WTC11 (cell line): ENCODE measurements around the gene PPP1R15B.

Experiments
- CREB1 ChIP-seq: sonication (generic); formaldehyde crosslinking; IDR thresholded peaks from 2 replicates; pipeline ENCODE4 v1.8.0; 2023; ENCODE audit warnings: mild to moderate bottlenecking, missing genetic modification reagents
- CREM ChIP-seq: sonication (generic); formaldehyde crosslinking; IDR thresholded peaks from 2 replicates; pipeline ENCODE4 v1.8.1; 2022; ENCODE audit warnings: mild to moderate bottlenecking, missing genetic modification reagents, moderate library complexity
- JUN ChIP-seq: sonication (generic); formaldehyde crosslinking; IDR thresholded peaks from 2 replicates; pipeline ENCODE4 v1.8.0; 2023; ENCODE audit warnings: mild to moderate bottlenecking, missing genetic modification reagents
- NR2C2 ChIP-seq: sonication (generic); formaldehyde crosslinking; IDR thresholded peaks from 2 replicates; pipeline ENCODE4 v1.8.0; 2022; ENCODE audit warnings: mild to moderate bottlenecking, missing genetic modification reagents
- SP1 ChIP-seq: sonication (generic); formaldehyde crosslinking; conservative IDR thresholded peaks from 2 replicates; pipeline ENCODE4 v1.8.1; 2022; ENCODE audit warnings: missing genetic modification reagents
- TP53 ChIP-seq: sonication (generic); formaldehyde crosslinking; IDR thresholded peaks from 2 replicates; pipeline ENCODE4 v1.8.1; 2023; ENCODE audit warnings: mild to moderate bottlenecking, missing genetic modification reagents
- ZNF263 ChIP-seq: sonication (generic); formaldehyde crosslinking; IDR thresholded peaks from 2 replicates; pipeline ENCODE4 v1.8.1; 2022; ENCODE audit warnings: low read depth, mild to moderate bottlenecking, moderate library complexity, missing genetic modification reagents
- ZNF317 ChIP-seq: sonication (generic); formaldehyde crosslinking; IDR thresholded peaks from 2 replicates; pipeline ENCODE4 v1.8.1; 2023; ENCODE audit warnings: low read depth, mild to moderate bottlenecking, moderate library complexity, missing genetic modification reagents, borderline replicate concordance
- TF ChIP-seq, protein P1 (sequence below): fragments of 200-600 bp; IDR thresholded peaks from 2 replicates; pipeline ENCODE4 v1.8.0; 2022; ENCODE audit warnings: antibody characterized with exemption
- TF ChIP-seq, protein P2 (sequence below): sonication (generic); formaldehyde crosslinking; IDR thresholded peaks from 2 replicates; pipeline ENCODE4 v1.8.0; 2022; ENCODE audit warnings: mild to moderate bottlenecking, missing genetic modification reagents
- TF ChIP-seq, protein P3 (sequence below): sonication (generic); formaldehyde crosslinking; IDR thresholded peaks from 2 replicates; pipeline ENCODE4 v1.8.0; 2022; ENCODE audit warnings: mild to moderate bottlenecking, missing genetic modification reagents
- TF ChIP-seq, protein P4 (sequence below): sonication (generic); formaldehyde crosslinking; IDR thresholded peaks from 2 replicates; pipeline ENCODE4 v1.8.1; 2023; ENCODE audit warnings: mild to moderate bottlenecking, missing genetic modification reagents, moderate library complexity

DNA sequence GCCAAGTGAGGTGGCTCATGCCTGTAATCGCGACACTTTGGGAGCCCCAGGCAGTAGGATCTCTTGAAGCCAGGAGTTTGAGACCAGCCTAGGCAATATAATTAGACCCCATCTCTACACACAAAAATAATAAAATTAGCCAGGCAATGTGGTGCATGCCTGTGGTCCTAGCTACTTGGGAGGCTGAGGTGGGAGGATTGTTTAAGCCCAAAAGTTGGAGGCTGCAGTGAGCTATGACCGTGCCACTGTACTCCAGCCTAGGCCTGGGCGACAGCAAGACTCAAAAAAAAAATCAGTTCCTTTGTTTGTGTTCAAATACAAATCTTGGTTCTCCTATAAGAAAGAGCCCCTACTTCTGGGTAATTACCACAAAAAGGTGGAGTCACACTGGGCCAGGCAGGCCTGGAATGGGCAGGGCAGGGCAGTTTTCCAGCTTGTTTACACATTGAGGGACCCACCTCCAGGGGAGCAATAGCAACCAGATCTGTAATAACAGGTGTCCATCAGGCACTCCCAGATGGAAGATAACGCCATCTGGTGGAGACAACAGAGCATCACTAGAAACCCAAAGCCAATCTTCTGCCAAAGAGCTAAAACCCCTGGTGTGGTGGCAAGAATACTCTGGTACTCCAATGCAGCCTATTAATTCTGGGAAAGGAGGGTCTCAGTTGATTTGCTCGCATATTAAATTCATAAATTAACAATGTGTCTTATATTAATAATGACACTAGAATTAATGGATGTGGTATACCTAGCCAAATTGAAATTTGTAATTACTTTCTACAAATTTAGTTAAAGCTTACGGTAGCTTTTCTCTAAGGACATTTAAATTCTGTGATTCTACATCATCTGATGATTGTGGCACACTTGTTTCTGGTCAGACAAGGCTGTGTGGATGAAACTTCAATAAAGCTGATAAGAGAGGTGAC, 13.2 kb downstream of the PPP1R15B start:
- TF ChIP-seq, protein P1, sequence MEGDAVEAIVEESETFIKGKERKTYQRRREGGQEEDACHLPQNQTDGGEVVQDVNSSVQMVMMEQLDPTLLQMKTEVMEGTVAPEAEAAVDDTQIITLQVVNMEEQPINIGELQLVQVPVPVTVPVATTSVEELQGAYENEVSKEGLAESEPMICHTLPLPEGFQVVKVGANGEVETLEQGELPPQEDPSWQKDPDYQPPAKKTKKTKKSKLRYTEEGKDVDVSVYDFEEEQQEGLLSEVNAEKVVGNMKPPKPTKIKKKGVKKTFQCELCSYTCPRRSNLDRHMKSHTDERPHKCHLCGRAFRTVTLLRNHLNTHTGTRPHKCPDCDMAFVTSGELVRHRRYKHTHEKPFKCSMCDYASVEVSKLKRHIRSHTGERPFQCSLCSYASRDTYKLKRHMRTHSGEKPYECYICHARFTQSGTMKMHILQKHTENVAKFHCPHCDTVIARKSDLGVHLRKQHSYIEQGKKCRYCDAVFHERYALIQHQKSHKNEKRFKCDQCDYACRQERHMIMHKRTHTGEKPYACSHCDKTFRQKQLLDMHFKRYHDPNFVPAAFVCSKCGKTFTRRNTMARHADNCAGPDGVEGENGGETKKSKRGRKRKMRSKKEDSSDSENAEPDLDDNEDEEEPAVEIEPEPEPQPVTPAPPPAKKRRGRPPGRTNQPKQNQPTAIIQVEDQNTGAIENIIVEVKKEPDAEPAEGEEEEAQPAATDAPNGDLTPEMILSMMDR, result peak; percentile 72
- TF ChIP-seq, protein P2, sequence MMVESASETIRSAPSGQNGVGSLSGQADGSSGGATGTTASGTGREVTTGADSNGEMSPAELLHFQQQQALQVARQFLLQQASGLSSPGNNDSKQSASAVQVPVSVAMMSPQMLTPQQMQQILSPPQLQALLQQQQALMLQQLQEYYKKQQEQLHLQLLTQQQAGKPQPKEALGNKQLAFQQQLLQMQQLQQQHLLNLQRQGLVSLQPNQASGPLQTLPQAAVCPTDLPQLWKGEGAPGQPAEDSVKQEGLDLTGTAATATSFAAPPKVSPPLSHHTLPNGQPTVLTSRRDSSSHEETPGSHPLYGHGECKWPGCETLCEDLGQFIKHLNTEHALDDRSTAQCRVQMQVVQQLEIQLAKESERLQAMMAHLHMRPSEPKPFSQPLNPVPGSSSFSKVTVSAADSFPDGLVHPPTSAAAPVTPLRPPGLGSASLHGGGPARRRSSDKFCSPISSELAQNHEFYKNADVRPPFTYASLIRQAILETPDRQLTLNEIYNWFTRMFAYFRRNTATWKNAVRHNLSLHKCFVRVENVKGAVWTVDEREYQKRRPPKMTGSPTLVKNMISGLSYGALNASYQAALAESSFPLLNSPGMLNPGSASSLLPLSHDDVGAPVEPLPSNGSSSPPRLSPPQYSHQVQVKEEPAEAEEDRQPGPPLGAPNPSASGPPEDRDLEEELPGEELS (CRISPR knock-in tag), result no peak
- no peak for TF ChIP-seq CREB1
- TF ChIP-seq, protein P3, sequence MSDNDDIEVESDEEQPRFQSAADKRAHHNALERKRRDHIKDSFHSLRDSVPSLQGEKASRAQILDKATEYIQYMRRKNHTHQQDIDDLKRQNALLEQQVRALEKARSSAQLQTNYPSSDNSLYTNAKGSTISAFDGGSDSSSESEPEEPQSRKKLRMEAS (CRISPR knock-in tag), result no peak
- no peak for TF ChIP-seq ZNF317 (CRISPR knock-in tag)
- TF ChIP-seq, protein P4, sequence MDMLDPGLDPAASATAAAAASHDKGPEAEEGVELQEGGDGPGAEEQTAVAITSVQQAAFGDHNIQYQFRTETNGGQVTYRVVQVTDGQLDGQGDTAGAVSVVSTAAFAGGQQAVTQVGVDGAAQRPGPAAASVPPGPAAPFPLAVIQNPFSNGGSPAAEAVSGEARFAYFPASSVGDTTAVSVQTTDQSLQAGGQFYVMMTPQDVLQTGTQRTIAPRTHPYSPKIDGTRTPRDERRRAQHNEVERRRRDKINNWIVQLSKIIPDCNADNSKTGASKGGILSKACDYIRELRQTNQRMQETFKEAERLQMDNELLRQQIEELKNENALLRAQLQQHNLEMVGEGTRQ, result no peak
- TF ChIP-seq CREM (CRISPR knock-in tag), result no peak
- TF ChIP-seq TP53 (CRISPR knock-in tag), result no peak
- TF ChIP-seq SP1, result no peak
- TF ChIP-seq ZNF263 (CRISPR knock-in tag), result no peak
- TF ChIP-seq NR2C2 (CRISPR knock-in tag), result no peak
- no peak for TF ChIP-seq JUN (CRISPR knock-in tag)
